OCI-LY1 (cell line): ENCODE results near the gene B4GALT6.

ENCODE experiments used
- EZH2 ChIP-seq: fragments of 200-600 bp; sonication (generic), shearing (Covaris generic); IDR thresholded peaks from 2 replicates; pipeline ENCODE4 v1.8.0; 2017; ENCODE audit warnings: borderline replicate concordance, mixed run types, mild to moderate bottlenecking, antibody characterized with exemption, low read length, moderate library complexity, mixed read lengths
- TF ChIP-seq, protein P1 (sequence below): fragments of 200-600 bp; sonication (generic), shearing (Covaris generic); IDR thresholded peaks from 2 replicates; pipeline ENCODE4 v1.5.1; 2017; ENCODE audit warnings: mild to moderate bottlenecking, antibody characterized with exemption, low read length, moderate library complexity, mixed read lengths

DNA sequence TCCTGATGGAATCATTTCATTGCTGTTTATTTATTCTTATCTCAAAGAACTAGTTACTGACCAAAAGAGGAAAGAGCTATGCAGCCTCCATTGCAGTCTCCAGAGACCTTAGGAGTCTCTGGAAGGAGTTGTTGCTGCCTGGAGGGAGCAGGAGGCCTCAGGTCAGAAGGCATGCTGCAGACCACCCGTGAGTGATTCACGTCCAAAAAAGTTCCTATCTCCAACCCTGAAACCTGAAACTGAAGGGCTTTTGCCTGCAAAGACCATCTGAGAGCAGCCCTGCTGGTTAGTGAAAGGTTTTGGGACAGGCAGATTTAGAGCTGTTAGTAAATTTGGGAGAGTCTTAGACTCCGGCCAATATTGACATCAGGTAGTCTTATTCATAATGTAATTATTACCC lies 47.2 kb upstream of the B4GALT6 start:
- TF ChIP-seq, protein P1, sequence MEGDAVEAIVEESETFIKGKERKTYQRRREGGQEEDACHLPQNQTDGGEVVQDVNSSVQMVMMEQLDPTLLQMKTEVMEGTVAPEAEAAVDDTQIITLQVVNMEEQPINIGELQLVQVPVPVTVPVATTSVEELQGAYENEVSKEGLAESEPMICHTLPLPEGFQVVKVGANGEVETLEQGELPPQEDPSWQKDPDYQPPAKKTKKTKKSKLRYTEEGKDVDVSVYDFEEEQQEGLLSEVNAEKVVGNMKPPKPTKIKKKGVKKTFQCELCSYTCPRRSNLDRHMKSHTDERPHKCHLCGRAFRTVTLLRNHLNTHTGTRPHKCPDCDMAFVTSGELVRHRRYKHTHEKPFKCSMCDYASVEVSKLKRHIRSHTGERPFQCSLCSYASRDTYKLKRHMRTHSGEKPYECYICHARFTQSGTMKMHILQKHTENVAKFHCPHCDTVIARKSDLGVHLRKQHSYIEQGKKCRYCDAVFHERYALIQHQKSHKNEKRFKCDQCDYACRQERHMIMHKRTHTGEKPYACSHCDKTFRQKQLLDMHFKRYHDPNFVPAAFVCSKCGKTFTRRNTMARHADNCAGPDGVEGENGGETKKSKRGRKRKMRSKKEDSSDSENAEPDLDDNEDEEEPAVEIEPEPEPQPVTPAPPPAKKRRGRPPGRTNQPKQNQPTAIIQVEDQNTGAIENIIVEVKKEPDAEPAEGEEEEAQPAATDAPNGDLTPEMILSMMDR, result no peak
- TF ChIP-seq EZH2, result no peak
